ENCODE results near the gene ZRANB3. TPM values are rescaled to one million over a fixed set of nuclear protein-coding genes. Genes with fewer than 3 reads are reported as not detected.

The ZRANB3 gene
- total RNA-seq, 1 donor from 2014 or later: 16.5 TPM

GRCh38 chr2:135149251-135149650 is 381.8 kb downstream of the ZRANB3 start:
- Mint-ChIP-seq H3K27me3 (ENCODE audit: low read depth) (no peaks in the 10 kb centered on the region), H3K4me1 (peaks cover 5% of the 10 kb centered on the region), H3K4me3 (no peak overlapping the region), H3K36me3 (peaks cover 28% of the 10 kb centered on the region), H3K9me3 (peaks cover 1% of the 10 kb centered on the region), H3K27ac (no peak overlapping the region)
- no peak for DNase-seq (ENCODE audit: low spot score in 2 of 2, unreplicated experiment in 2 of 2)
- no peak for TF ChIP-seq CTCF (IDR thresholded peaks at IDR 0.05; ENCODE audit: unreplicated experiment)

- Mint-ChIP-seq H3K36me3 (peaks cover 51% of the 10 kb centered on the region), H3K4me3 (no peak overlapping the region), H3K9me3 (peaks cover 34% of the 10 kb centered on the region), H3K4me1 (no peaks in the 10 kb centered on the region), H3K27me3 (ENCODE audit: low read depth) (no peaks in the 10 kb centered on the region), H3K27ac (no peak overlapping the region)
- no peak for DNase-seq (ENCODE audit: low spot score in 2 of 2, unreplicated experiment in 2 of 2)
- no peak for TF ChIP-seq CTCF (IDR thresholded peaks at IDR 0.05; ENCODE audit: unreplicated experiment)
These were observed 386.7 kb downstream of the ZRANB3 start for GRCh38 chr2:135144343-135144742.

- Mint-ChIP-seq H3K4me1 (no peaks in the 10 kb centered on the region), H3K4me3 (no peak overlapping the region), H3K27ac (no peak overlapping the region), H3K27me3 (ENCODE audit: low read depth) (no peaks in the 10 kb centered on the region), H3K9me3 (peaks cover 34% of the 10 kb centered on the region), H3K36me3 (peaks cover 52% of the 10 kb centered on the region)
- no peak for TF ChIP-seq CTCF (IDR thresholded peaks at IDR 0.05; ENCODE audit: unreplicated experiment)
- no peak for DNase-seq (ENCODE audit: low spot score in 2 of 2, unreplicated experiment in 2 of 2)
These were observed 388.7 kb downstream of the ZRANB3 start for GRCh38 chr2:135142323-135142722.

GRCh38 chr2:135140606-135141005 is 390.4 kb downstream of the ZRANB3 start:
- H3K27me3 Mint-ChIP-seq (ENCODE audit: low read depth): no peaks in the 10 kb centered on the region
- no peaks in the 10 kb centered on the region for H3K4me1 Mint-ChIP-seq
- no peak for DNase-seq (ENCODE audit: low spot score in 2 of 2, unreplicated experiment in 2 of 2)
- no peak overlapping the region for H3K27ac Mint-ChIP-seq
- TF ChIP-seq CTCF (IDR thresholded peaks at IDR 0.05; ENCODE audit: unreplicated experiment): no peak
- H3K9me3 Mint-ChIP-seq: peaks cover 34% of the 10 kb centered on the region
- peaks cover 61% of the 10 kb centered on the region for H3K36me3 Mint-ChIP-seq
- H3K4me3 Mint-ChIP-seq: no peak overlapping the region

- no peak for DNase-seq (ENCODE audit: low spot score in 2 of 2, unreplicated experiment in 2 of 2)
- Mint-ChIP-seq H3K9me3 (no peaks in the 10 kb centered on the region), H3K27me3 (ENCODE audit: low read depth) (no peaks in the 10 kb centered on the region), H3K4me3 (no peak overlapping the region), H3K36me3 (peaks cover 52% of the 10 kb centered on the region), H3K4me1 (no peaks in the 10 kb centered on the region), H3K27ac (no peak overlapping the region)
- TF ChIP-seq CTCF (IDR thresholded peaks at IDR 0.05; ENCODE audit: unreplicated experiment): no peak
These were observed 398.7 kb downstream of the ZRANB3 start for GRCh38 chr2:135132314-135132713.

- H3K4me1 Mint-ChIP-seq: no peaks in the 10 kb centered on the region
- no peak overlapping the region for H3K27ac Mint-ChIP-seq
- H3K27me3 Mint-ChIP-seq (ENCODE audit: low read depth): no peaks in the 10 kb centered on the region
- H3K36me3 Mint-ChIP-seq: peaks cover 50% of the 10 kb centered on the region
- no peak for TF ChIP-seq CTCF (IDR thresholded peaks at IDR 0.05; ENCODE audit: unreplicated experiment)
- no peaks in the 10 kb centered on the region for H3K9me3 Mint-ChIP-seq
- H3K4me3 Mint-ChIP-seq: no peak overlapping the region
- no peak for DNase-seq (ENCODE audit: low spot score in 2 of 2, unreplicated experiment in 2 of 2)
These were observed 400.3 kb downstream of the ZRANB3 start for GRCh38 chr2:135130751-135131150.
